SK-N-SH treated with all-trans-retinoic acid at 6 μM for 48 hours (cell line): ENCODE results near the gene MEIG1.
"Not testable (repeated sequence)": the region's sequence is repeated elsewhere in the genome, so short reads cannot be mapped to it uniquely, and the experiment has no call there.

Experiments used
- ATAC-seq: fragments of 200-7000 bp; cut with Tn5 transposase; 3 replicates; pipeline ENCODE4 v1.9.1; 2020; ENCODE audit warnings: mild to moderate bottlenecking, moderate library complexity
- ARNTL ChIP-seq: fragments of 450-650 bp; formaldehyde crosslinking; IDR thresholded peaks from 2 replicates; pipeline ENCODE4 v1.5.0; 2020; ENCODE audit warnings: low read depth, mild to moderate bottlenecking, moderate library complexity, borderline replicate concordance
- CSDC2 ChIP-seq: fragments of 250-450 bp; sonication (Bioruptor Pico); IDR thresholded peaks from 2 replicates; pipeline ENCODE4 v1.5.0; 2020; ENCODE audit warnings: mild to moderate bottlenecking, moderate library complexity
- ESRRG ChIP-seq: fragments of 250-450 bp; sonication (Bioruptor Pico); IDR thresholded peaks from 2 replicates; pipeline ENCODE4 v1.6.1; 2021; ENCODE audit warnings: mild to moderate bottlenecking
- GLIS3 ChIP-seq: fragments of 250-450 bp; sonication (Bioruptor Pico); IDR thresholded peaks from 2 replicates; pipeline ENCODE4 v1.5.0; 2020; ENCODE audit warnings: mild to moderate bottlenecking, moderate library complexity
- ISL1 ChIP-seq: fragments of 250-450 bp; sonication (Bioruptor Pico); IDR thresholded peaks from 2 replicates; pipeline ENCODE4 v2.1.2; 2022; ENCODE audit warnings: mild to moderate bottlenecking, moderate library complexity
- PATZ1 ChIP-seq: fragments of 250-450 bp; sonication (Bioruptor Pico); IDR thresholded peaks from 2 replicates; pipeline ENCODE4 v1.8.0; 2020; ENCODE audit warnings: mild to moderate bottlenecking, moderate library complexity, borderline replicate concordance
- POU6F1 ChIP-seq: fragments of 250-450 bp; sonication (Bioruptor Pico); IDR thresholded peaks from 2 replicates; pipeline ENCODE4 v1.8.0; 2021; ENCODE audit warnings: low read depth, mild to moderate bottlenecking, moderate library complexity, borderline replicate concordance
- PPARA ChIP-seq: fragments of 250-450 bp; sonication (Bioruptor Pico); IDR thresholded peaks from 2 replicates; pipeline ENCODE4 v1.5.0; 2020; ENCODE audit warnings: mild to moderate bottlenecking, borderline replicate concordance
- RARB ChIP-seq: fragments of 250-450 bp; sonication (Bioruptor Pico); IDR thresholded peaks from 2 replicates; pipeline ENCODE4 v1.8.0; 2021; ENCODE audit warnings: mild to moderate bottlenecking, moderate library complexity
- SNAI2 ChIP-seq: fragments of 250-450 bp; sonication (Bioruptor Pico); IDR thresholded peaks from 2 replicates; pipeline ENCODE4 v1.5.0; 2020; ENCODE audit warnings: mild to moderate bottlenecking, moderate library complexity
- TCF4 ChIP-seq: fragments of 250-450 bp; sonication (Bioruptor Pico); IDR thresholded peaks from 2 replicates; pipeline ENCODE4 v1.8.0; 2021; ENCODE audit warnings: mild to moderate bottlenecking, moderate library complexity, borderline replicate concordance
- TOX ChIP-seq: fragments of 250-450 bp; sonication (Bioruptor Pico); IDR thresholded peaks from 2 replicates; pipeline ENCODE4 v1.8.0; 2021; ENCODE audit warnings: mild to moderate bottlenecking, moderate library complexity, borderline replicate concordance
- ZFP3 ChIP-seq: fragments of 250-450 bp; sonication (Bioruptor Pico); IDR thresholded peaks from 2 replicates; pipeline ENCODE4 v1.5.0; 2020; ENCODE audit warnings: mild to moderate bottlenecking, moderate library complexity
- ZFP30 ChIP-seq: fragments of 450-650 bp; formaldehyde crosslinking; IDR thresholded peaks from 2 replicates; pipeline ENCODE4 v1.5.0; 2022; ENCODE audit warnings: mild to moderate bottlenecking, moderate library complexity
- ZNF565 ChIP-seq: fragments of 450-650 bp; formaldehyde crosslinking; conservative IDR thresholded peaks from 2 replicates; pipeline ENCODE4 v1.5.0; 2020; ENCODE audit warnings: low read depth, mild to moderate bottlenecking, moderate library complexity
- ZNF70 ChIP-seq: fragments of 450-650 bp; formaldehyde crosslinking; IDR thresholded peaks from 2 replicates; pipeline ENCODE4 v1.5.0; 2020; ENCODE audit warnings: mild to moderate bottlenecking, moderate library complexity
- ZNF8 ChIP-seq: fragments of 450-650 bp; formaldehyde crosslinking; IDR thresholded peaks from 2 replicates; pipeline ENCODE4 v1.5.0; 2020; ENCODE audit warnings: mild to moderate bottlenecking, moderate library complexity
- TF ChIP-seq, protein P1 (sequence below): fragments of 250-450 bp; sonication (Bioruptor Pico); IDR thresholded peaks from 2 replicates; pipeline ENCODE4 v1.5.1; 2020; ENCODE audit warnings: low read depth, mild to moderate bottlenecking, moderate library complexity

MEIG1 gene

DNA sequence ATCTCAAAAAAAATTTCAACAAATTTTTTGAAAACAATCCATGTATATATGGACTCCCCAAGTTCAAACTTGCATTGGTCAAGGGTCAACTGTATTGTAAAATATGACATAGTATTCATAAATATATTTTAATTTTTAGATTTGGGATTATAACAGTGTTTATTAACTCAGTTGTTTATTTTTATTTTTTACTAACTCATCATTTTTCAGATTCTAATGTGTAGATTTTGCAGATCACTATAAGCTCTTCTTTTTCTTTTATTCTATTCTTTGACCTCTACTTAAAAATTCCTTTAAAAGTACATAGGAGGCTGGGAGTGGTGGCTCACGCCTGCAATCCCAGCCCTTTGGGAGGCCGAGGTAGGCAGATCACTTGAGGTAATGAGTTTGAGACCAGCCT, 8.7 kb downstream of the MEIG1 start:
- ATAC-seq, result no peak
- no peak for TF ChIP-seq CSDC2 (CRISPR knock-in tag)
- TF ChIP-seq GLIS3, result no peak
- TF ChIP-seq RARB, result no peak
- TF ChIP-seq ZNF8, result no peak
- TF ChIP-seq ESRRG, result no peak
- TF ChIP-seq PPARA, result no peak
- TF ChIP-seq TOX (CRISPR knock-in tag), result no peak
- TF ChIP-seq POU6F1, result no peak
- no peak for TF ChIP-seq ZFP3 (CRISPR knock-in tag)
- TF ChIP-seq, protein P1, sequence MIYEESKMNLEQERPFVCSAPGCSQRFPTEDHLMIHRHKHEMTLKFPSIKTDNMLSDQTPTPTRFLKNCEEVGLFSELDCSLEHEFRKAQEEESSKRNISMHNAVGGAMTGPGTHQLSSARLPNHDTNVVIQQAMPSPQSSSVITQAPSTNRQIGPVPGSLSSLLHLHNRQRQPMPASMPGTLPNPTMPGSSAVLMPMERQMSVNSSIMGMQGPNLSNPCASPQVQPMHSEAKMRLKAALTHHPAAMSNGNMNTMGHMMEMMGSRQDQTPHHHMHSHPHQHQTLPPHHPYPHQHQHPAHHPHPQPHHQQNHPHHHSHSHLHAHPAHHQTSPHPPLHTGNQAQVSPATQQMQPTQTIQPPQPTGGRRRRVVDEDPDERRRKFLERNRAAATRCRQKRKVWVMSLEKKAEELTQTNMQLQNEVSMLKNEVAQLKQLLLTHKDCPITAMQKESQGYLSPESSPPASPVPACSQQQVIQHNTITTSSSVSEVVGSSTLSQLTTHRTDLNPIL (CRISPR knock-in tag), result no peak
- TF ChIP-seq PATZ1, result no peak
- TF ChIP-seq ISL1, result no peak
- TF ChIP-seq ARNTL, result no peak
- TF ChIP-seq ZNF565 (CRISPR knock-in tag), result no peak
- no peak for TF ChIP-seq SNAI2

GRCh38 chr10:14971867-14972448, 12.8 kb downstream of the MEIG1 start:
- TF ChIP-seq ZNF70 (CRISPR knock-in tag) (no peak), TOX (CRISPR knock-in tag) (no peak), GLIS3 (no peak), ZNF8 (no peak), PPARA (no peak), ZNF565 (CRISPR knock-in tag) (no peak), ARNTL (no peak), TCF4 (CRISPR knock-in tag) (no peak), PATZ1 (no peak), ZFP3 (CRISPR knock-in tag) (no peak), ZFP30 (CRISPR knock-in tag) (no peak), ISL1 (no peak)
- TF ChIP-seq, protein P1 (CRISPR knock-in tag), result no peak
- peak; percentile 77 for ATAC-seq

DNA sequence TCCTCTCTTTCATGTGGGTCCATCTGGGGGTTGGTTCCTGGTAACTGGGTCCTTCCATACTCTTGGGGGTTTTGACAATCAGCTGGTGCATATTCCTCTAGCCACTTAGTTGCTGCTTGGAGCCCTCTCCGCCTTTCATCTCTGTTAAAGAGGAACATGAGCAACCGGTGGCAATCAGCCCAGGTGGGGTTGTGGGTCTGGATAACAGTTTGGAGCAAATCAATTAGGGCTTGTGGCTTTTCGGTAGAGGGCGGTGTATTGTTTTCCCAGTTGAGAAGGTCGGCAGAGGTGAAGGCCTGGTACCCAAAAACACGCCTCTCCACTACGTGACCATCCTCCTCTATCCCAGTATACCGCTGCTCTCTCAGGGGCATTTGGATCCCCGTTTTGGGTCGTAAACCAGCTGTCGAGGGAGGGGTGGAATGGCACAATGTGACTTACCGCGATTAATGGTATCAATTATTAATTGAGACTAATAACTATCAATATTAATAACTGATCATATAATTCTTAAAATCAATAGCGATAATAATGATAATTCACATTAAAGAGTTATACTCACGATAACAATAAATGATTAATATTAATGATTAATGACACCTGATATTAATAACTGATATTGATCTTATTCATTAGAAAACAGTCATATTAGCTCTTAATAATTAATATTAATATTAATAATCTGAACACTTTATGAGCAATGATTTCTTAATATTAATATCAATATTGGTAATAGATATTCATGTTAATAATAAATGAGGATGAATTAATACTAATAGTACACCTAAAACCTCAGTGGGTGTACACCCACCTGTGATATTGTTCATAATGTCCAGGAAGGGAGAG, 15.2 kb downstream of the MEIG1 start:
- ATAC-seq, result not testable (repeated sequence)

DNA sequence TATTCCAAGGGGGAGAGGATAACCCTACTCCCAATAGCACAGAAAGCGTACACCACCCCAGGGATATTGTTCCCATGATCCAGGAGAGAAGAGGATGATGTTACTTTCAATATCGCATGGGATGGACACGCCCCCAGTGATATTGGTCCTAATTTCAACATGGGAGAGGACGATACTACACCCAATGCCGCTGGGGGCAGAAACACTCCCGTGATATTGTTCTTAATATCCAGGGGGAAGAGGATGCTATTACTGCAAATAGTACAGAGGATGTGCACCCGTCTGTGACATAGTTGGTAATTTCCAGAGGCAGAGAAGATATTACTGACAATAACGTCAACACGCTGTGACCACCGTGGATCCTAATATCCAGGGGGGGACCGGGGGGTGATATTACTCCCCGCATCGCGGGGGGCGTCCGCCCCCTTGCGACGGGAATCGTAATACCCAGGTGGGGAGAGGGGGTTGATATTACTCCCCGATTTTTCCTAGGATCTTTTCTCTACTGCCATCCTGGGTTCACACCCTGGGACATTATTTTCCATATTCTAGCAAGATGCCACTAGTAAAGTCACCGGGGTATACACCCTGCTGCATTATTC, 16.6 kb downstream of the MEIG1 start:
- ATAC-seq, result peak; percentile 67
- TF ChIP-seq PATZ1 (peak; percentile 75; the same call in 1 of the 2 replicates), SNAI2 (no peak)
